Suppressor macrophage treated with lipopolysaccharide for 4 hours (primary cell): Measurements from ENCODE around the gene TMSB15C.
A peak's percentile ranks its signal among the peaks of the same experiment; 100 is the strongest.
"Not testable (repeated sequence)": the region's sequence is repeated elsewhere in the genome, so short reads cannot be mapped to it uniquely, and the experiment has no call there.

Experiments used
- DNase-seq: peaks from one replicate; pipeline ENCODE4 v3.0.0-alpha.2; 2020

The TMSB15C gene

GRCh38 chrX:104075778-104076445 is at the start of gene TMSB15C:
Gene TMSB15C (minus strand): TSS chrX:104076236.
- not testable (repeated sequence) for DNase-seq

- DNase-seq: no peak
Measured at GRCh38 chrX:104122829-104123228, 46.8 kb upstream of the TMSB15C start.

- DNase-seq: no peak
Measured at GRCh38 chrX:104118765-104119164, 42.7 kb upstream of the TMSB15C start.

- DNase-seq: no peak
Measured at GRCh38 chrX:104117759-104118158, 41.7 kb upstream of the TMSB15C start.

- peak; percentile 28 for DNase-seq
Measured at GRCh38 chrX:104113222-104113965, 37.4 kb upstream of the TMSB15C start.

- peak; percentile 24 for DNase-seq
Measured at GRCh38 chrX:104112326-104112951, 36.4 kb upstream of the TMSB15C start, which contains the start of gene ZCCHC18. Gene ZCCHC18 (plus strand): TSS chrX:104112523. CDS start chrX:104114112, 1,589 bp downstream.

- DNase-seq: not testable (repeated sequence)
Measured at GRCh38 chrX:104110491-104111240, 34.6 kb upstream of the TMSB15C start.

GRCh38 chrX:104108955-104109354 is 32.9 kb upstream of the TMSB15C start:
- DNase-seq: no peak

GRCh38 chrX:104105330-104106262 is 29.6 kb upstream of the TMSB15C start:
- no peak for DNase-seq

GRCh38 chrX:104104676-104105075 is 28.6 kb upstream of the TMSB15C start:
- DNase-seq: no peak

GRCh38 chrX:104098919-104099318 is 22.9 kb upstream of the TMSB15C start:
- DNase-seq: no peak

- DNase-seq: peak; percentile 64
Measured at GRCh38 chrX:104098151-104098808, 22.2 kb upstream of the TMSB15C start.

- DNase-seq: no peak
Measured at GRCh38 chrX:104085919-104086318, 9.9 kb upstream of the TMSB15C start.

- no peak for DNase-seq
Measured at GRCh38 chrX:104085477-104085876, 9.4 kb upstream of the TMSB15C start.

GRCh38 chrX:104084534-104085277 is 8.7 kb upstream of the TMSB15C start:
- DNase-seq: no peak

- DNase-seq: no peak
Measured at GRCh38 chrX:104084063-104084462, 8.0 kb upstream of the TMSB15C start.

- not testable (repeated sequence) for DNase-seq
Measured at GRCh38 chrX:104077854-104078253, 1.8 kb upstream of the TMSB15C start.

- not testable (repeated sequence) for DNase-seq
Measured at GRCh38 chrX:104062636-104063035, 13.4 kb downstream of the TMSB15C start.

GRCh38 chrX:104054956-104055355 is 21.1 kb downstream of the TMSB15C start:
- not testable (repeated sequence) for DNase-seq

- DNase-seq: no peak
Measured at GRCh38 chrX:104047171-104047570, 28.9 kb downstream of the TMSB15C start.

- no peak for DNase-seq
Measured at GRCh38 chrX:104045642-104046041, 30.4 kb downstream of the TMSB15C start.
